ENCODE data around the gene IL17RD. TPM values are rescaled to one million over a fixed set of nuclear protein-coding genes. Genes with fewer than 3 reads are reported as not detected.

IL17RD gene
- polyA plus RNA-seq, 3 donors = not detected

- Mint-ChIP-seq H3K9me3 (no peaks in the 10 kb centered on the region), H3K4me1 (peaks cover 4% of the 10 kb centered on the region), H3K36me3 (no peaks in the 10 kb centered on the region), H3K27me3 (ENCODE audit: low read depth in 3 of 3) (peaks cover 0 to 5% (median 3%) of the 10 kb centered on the region in 3 donors), H3K27ac (no peak overlapping the region), H3K4me3 (no peak overlapping the region)
- H3K4me3 ChIP-seq (replicated peaks in 1 of 3; ENCODE audit: low read depth in 2 of 3, low read length in 3 of 3) = no peak overlapping the region
- no peaks in the 10 kb centered on the region for H3K9me3 ChIP-seq (replicated peaks in 1 of 2; ENCODE audit: control insufficient read depth in 1 of 2, insufficient read depth in 1 of 2, low read length in 2 of 2)
- H3K27me3 ChIP-seq (ENCODE audit: control insufficient read depth in 2 of 2, insufficient read depth in 2 of 2, low read length in 2 of 2) = no peaks in the 10 kb centered on the region
- no peaks in the 10 kb centered on the region for H4K20me1 ChIP-seq (ENCODE audit: insufficient read depth, low read length)
- intact Hi-C loops (cut with micrococcal nuclease) = no loop called here
- H3K36me3 ChIP-seq (replicated peaks in 1 of 2; ENCODE audit: control insufficient read depth in 1 of 2, insufficient read depth in 2 of 2, low read length in 2 of 2) = no peaks in the 10 kb centered on the region
- no peaks in the 10 kb centered on the region for H3K79me2 ChIP-seq (ENCODE audit: insufficient read depth, low read length)
- no peak overlapping the region for H3K9ac ChIP-seq (ENCODE audit: insufficient read depth, low read length, poor library complexity, severe bottlenecking)
- TF ChIP-seq, protein P1, sequence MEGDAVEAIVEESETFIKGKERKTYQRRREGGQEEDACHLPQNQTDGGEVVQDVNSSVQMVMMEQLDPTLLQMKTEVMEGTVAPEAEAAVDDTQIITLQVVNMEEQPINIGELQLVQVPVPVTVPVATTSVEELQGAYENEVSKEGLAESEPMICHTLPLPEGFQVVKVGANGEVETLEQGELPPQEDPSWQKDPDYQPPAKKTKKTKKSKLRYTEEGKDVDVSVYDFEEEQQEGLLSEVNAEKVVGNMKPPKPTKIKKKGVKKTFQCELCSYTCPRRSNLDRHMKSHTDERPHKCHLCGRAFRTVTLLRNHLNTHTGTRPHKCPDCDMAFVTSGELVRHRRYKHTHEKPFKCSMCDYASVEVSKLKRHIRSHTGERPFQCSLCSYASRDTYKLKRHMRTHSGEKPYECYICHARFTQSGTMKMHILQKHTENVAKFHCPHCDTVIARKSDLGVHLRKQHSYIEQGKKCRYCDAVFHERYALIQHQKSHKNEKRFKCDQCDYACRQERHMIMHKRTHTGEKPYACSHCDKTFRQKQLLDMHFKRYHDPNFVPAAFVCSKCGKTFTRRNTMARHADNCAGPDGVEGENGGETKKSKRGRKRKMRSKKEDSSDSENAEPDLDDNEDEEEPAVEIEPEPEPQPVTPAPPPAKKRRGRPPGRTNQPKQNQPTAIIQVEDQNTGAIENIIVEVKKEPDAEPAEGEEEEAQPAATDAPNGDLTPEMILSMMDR (IDR thresholded peaks at IDR 0.05) = no peak
- DNase-seq = no peak
- no peak overlapping the region for H3K27ac ChIP-seq (ENCODE audit: low read depth in 1 of 2, low read length in 2 of 2)
- no peaks in the 10 kb centered on the region for H3K4me1 ChIP-seq (ENCODE audit: control insufficient read depth in 1 of 2, insufficient read depth in 2 of 2, low read length in 2 of 2)
- no peak overlapping the region for H2AFZ ChIP-seq (ENCODE audit: insufficient read depth, low read depth, low read length, poor library complexity, severe bottlenecking)
- no peak overlapping the region for H3K4me2 ChIP-seq (replicated peaks; ENCODE audit: extremely low read depth, low read length, poor library complexity, severe bottlenecking)
- 55% methylated on average over 4 of the region's 4 CpGs for WGBS (ENCODE audit: insufficient coverage)
These were observed 116.4 kb downstream of the IL17RD start for GRCh38 chr3:57048728-57049127.

DNA sequence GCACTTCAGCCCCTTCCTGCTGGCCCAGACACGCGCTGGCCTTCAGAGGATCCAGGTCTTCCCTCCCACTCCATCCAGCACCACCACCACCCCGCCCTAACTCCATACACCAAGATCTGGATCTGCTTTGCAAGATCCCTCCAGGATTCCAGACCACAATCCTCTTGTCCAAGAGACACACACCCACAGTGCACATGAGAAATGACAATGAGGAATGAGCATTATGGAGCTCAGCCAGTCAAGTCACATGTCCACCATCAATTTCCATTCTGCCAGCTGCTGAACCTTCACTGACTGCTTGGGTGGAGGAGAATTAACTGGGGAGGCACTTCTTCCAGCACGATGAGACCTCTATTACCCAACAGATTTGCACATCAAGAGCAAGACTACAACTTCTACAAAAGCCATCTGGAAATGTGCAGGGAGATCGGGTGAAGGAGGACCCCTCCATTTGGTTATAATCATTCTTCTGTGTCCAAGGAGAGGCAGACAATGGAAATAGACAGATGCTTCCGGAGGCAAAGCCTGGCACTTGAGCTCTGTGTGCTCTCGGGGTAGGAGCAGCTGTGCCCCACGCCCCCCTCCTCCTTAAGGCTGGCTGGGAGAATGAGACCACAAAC, 117.0 kb downstream of the IL17RD start:
- Mint-ChIP-seq H3K4me1 (peaks cover 4% of the 10 kb centered on the region), H3K36me3 (no peaks in the 10 kb centered on the region), H3K27ac (no peak overlapping the region), H3K4me3 (no peak overlapping the region), H3K9me3 (peaks cover 0 to 4% (median 0%) of the 10 kb centered on the region in 7 donors), H3K27me3 (ENCODE audit: low read depth in 3 of 3) (peaks cover 0 to 6% (median 3%) of the 10 kb centered on the region in 3 donors)
- Histone ChIP-seq H3K4me2 (replicated peaks; ENCODE audit: extremely low read depth, low read length, poor library complexity, severe bottlenecking) (no peak overlapping the region), H3K79me2 (ENCODE audit: insufficient read depth, low read length) (no peaks in the 10 kb centered on the region), H3K4me1 (ENCODE audit: control insufficient read depth in 1 of 2, insufficient read depth in 2 of 2, low read length in 2 of 2) (no peaks in the 10 kb centered on the region), H3K27ac (ENCODE audit: low read depth in 1 of 2, low read length in 2 of 2) (no peak overlapping the region), H3K27me3 (ENCODE audit: control insufficient read depth in 2 of 2, insufficient read depth in 2 of 2, low read length in 2 of 2) (no peaks in the 10 kb centered on the region), H4K20me1 (ENCODE audit: insufficient read depth, low read length) (no peaks in the 10 kb centered on the region), H3K36me3 (replicated peaks in 1 of 2; ENCODE audit: control insufficient read depth in 1 of 2, insufficient read depth in 2 of 2, low read length in 2 of 2) (no peaks in the 10 kb centered on the region), H3K4me3 (replicated peaks in 1 of 3; ENCODE audit: low read depth in 2 of 3, low read length in 3 of 3) (no peak overlapping the region), H2AFZ (ENCODE audit: insufficient read depth, low read depth, low read length, poor library complexity, severe bottlenecking) (no peak overlapping the region), H3K9me3 (replicated peaks in 1 of 2; ENCODE audit: control insufficient read depth in 1 of 2, insufficient read depth in 1 of 2, low read length in 2 of 2) (no peaks in the 10 kb centered on the region), H3K9ac (ENCODE audit: insufficient read depth, low read length, poor library complexity, severe bottlenecking) (no peak overlapping the region)
- intact Hi-C loops (cut with micrococcal nuclease) = no loop called here
- WGBS (ENCODE audit: insufficient coverage) = 78% methylated on average over 5 of the region's 8 CpGs
- TF ChIP-seq, protein P1 (IDR thresholded peaks at IDR 0.05) = no peak
- DNase-seq = no peak

Data from CD14-positive monocyte (primary cell).